Stomach (tissue), 4 donors: ENCODE results near the gene RSPH9.

Source experiments
- CTCF ChIP-seq, 7 experiments: fragments of 450-650 bp in 4 of 7; fragments of 200-600 bp in 3 of 7; sonication (generic) in 3 of 7; IDR thresholded peaks; one replicate each; pipeline ENCODE4 v1.5.1; 2016 to 2019; ENCODE audit warnings: antibody characterized with exemption in 7 of 7, control low read depth in 2 of 7, mild to moderate bottlenecking in 1 of 7
- POLR2AphosphoS5 ChIP-seq, 3 donors: sonication (generic); formaldehyde crosslinking; IDR thresholded peaks; one replicate each; pipeline ENCODE4 v1.6.1; 2016; ENCODE audit warnings: antibody characterized with exemption in 3 of 3

- TF ChIP-seq CTCF (IDR thresholded peaks at IDR 0.05) (no peak), POLR2AphosphoS5 (IDR thresholded peaks at IDR 0.05) (no peak)
Measured at GRCh38 chr6:43616725-43617472, 27.9 kb upstream of the RSPH9 start.
